IMR-90 (cell line): ENCODE results near the gene RPS2. TPM values are rescaled to one million over a fixed set of nuclear protein-coding genes. Genes with fewer than 3 reads are reported as not detected.

Experiments used
- ATAC-seq: fragments of 200-7000 bp; cut with Tn5 transposase; 2 replicates; pipeline ENCODE4 v1.9.1; 2020; ENCODE audit warnings: low read depth, mild to moderate bottlenecking, moderate library complexity
- BruUV-seq: library from RNA; stranded (reverse); fragments of 400-500 nt; replicated peaks from 2 replicates; lab custom pipeline; 2021; lab: Mats Ljungman, UMichigan
- CTCF ChIA-PET: fragments of 300-600 bp; formaldehyde crosslinking; extraction: SDS; loops from one replicate; lab custom pipeline; 2021; ENCODE audit warnings: antibody characterized with exemption; lab: Yijun Ruan, JAX
- POLR2A ChIA-PET: fragments of 300-600 bp; sonication (Branson Sonifier 250); formaldehyde crosslinking; loops from one replicate; lab custom pipeline; 2022; ENCODE audit warnings: antibody characterized with exemption; ENCODE audit not compliant: unreplicated experiment; lab: Charles Lee
- DNase-seq: peaks from one replicate; pipeline ENCODE4 v3.0.0; 2013
- H2AFZ ChIP-seq: replicated peaks from 2 replicates; pipeline ENCODE3; 2013; ENCODE audit warnings: low read length, mild to moderate bottlenecking; ENCODE audit not compliant: poor library complexity
- H2AK5ac ChIP-seq: 2 replicates; pipeline ENCODE4 v1.6.1; 2013; ENCODE audit warnings: low read depth, low read length, inconsistent platforms
- H2AK9ac ChIP-seq: replicated peaks from 2 replicates; pipeline ENCODE3; 2013; ENCODE audit warnings: mild to moderate bottlenecking, low read depth, low read length, moderate library complexity; ENCODE audit not compliant: poor library complexity
- H2BK120ac ChIP-seq: 2 replicates; pipeline ENCODE4 v1.6.1; 2013; ENCODE audit warnings: low read depth, low read length, inconsistent platforms
- H2BK15ac ChIP-seq: 3 replicates; pipeline ENCODE4 v1.6.1; 2013; ENCODE audit warnings: low read depth, low read length, inconsistent platforms
- H2BK20ac ChIP-seq: 2 replicates; pipeline ENCODE4 v1.6.1; 2013; ENCODE audit warnings: low read depth, mild to moderate bottlenecking, inconsistent platforms, low read length, moderate library complexity
- H2BK5ac ChIP-seq: 2 replicates; pipeline ENCODE4 v1.6.1; 2013; ENCODE audit warnings: mild to moderate bottlenecking, low read depth, low read length, inconsistent platforms; ENCODE audit not compliant: poor library complexity, severe bottlenecking
- H3K14ac ChIP-seq: replicated peaks from 2 replicates; pipeline ENCODE4 v1.6.1; 2013; ENCODE audit warnings: low read depth, low read length, inconsistent platforms
- H3K18ac ChIP-seq: 2 replicates; pipeline ENCODE4 v1.6.1; 2013; ENCODE audit warnings: low read depth, low read length, control low read depth
- H3K23ac ChIP-seq: 2 replicates; pipeline ENCODE4 v1.6.1; 2013; ENCODE audit warnings: low read depth, low read length, inconsistent platforms
- H3K27ac ChIP-seq: 2 replicates; pipeline ENCODE4 v1.5.1; 2013; ENCODE audit warnings: mild to moderate bottlenecking, control low read depth, low read length; ENCODE audit not compliant: insufficient read depth
- H3K27me3 ChIP-seq: 2 replicates; pipeline ENCODE4 v1.6.1; 2013; ENCODE audit warnings: low read length; ENCODE audit not compliant: control insufficient read depth, insufficient read depth
- H3K36me3 ChIP-seq: 2 replicates; pipeline ENCODE4 v1.6.1; 2013; ENCODE audit warnings: low read length, mixed read lengths; ENCODE audit not compliant: control insufficient read depth, insufficient read depth
- H3K4ac ChIP-seq: 2 replicates; pipeline ENCODE4 v1.6.1; 2013; ENCODE audit warnings: low read depth, low read length, inconsistent platforms
- H3K4me1 ChIP-seq: 2 replicates; pipeline ENCODE4 v1.6.1; 2013; ENCODE audit warnings: low read length, mixed read lengths; ENCODE audit not compliant: control insufficient read depth, insufficient read depth
- H3K4me2 ChIP-seq: 2 replicates; pipeline ENCODE4 v1.6.1; 2013; ENCODE audit warnings: low read depth, mild to moderate bottlenecking, control low read depth, low read length, moderate library complexity
- H3K4me3 ChIP-seq: 2 replicates; pipeline ENCODE4 v1.5.1; 2013; ENCODE audit warnings: low read depth, mild to moderate bottlenecking, control low read depth, low read length, moderate library complexity; ENCODE audit not compliant: insufficient read depth
- H3K56ac ChIP-seq: 2 replicates; pipeline ENCODE4 v1.6.1; 2013; ENCODE audit warnings: low read length, inconsistent platforms; ENCODE audit not compliant: insufficient read depth; ENCODE audit errors: extremely low read depth
- H3K79me1 ChIP-seq, 2 experiments: 2 replicates each; pipeline ENCODE4 v1.6.1; 2013; ENCODE audit warnings: low read length in 2 of 2, inconsistent platforms in 1 of 2, low read depth in 1 of 2
- H3K9ac ChIP-seq: 2 replicates; pipeline ENCODE4 v1.6.1; 2013; ENCODE audit warnings: low read depth, low read length, control low read depth
- H3K9me1 ChIP-seq: 2 replicates; pipeline ENCODE4 v1.6.1; 2013; ENCODE audit warnings: low read length, inconsistent platforms; ENCODE audit not compliant: insufficient read depth
- H3K9me3 ChIP-seq: 2 replicates; pipeline ENCODE4 v1.6.1; 2013; ENCODE audit warnings: low read length; ENCODE audit not compliant: control insufficient read depth, insufficient read depth
- H4K20me1 ChIP-seq: 2 replicates; pipeline ENCODE4 v1.6.1; 2013; ENCODE audit warnings: low read length, inconsistent platforms; ENCODE audit not compliant: insufficient read depth
- H4K5ac ChIP-seq: 2 replicates; pipeline ENCODE4 v1.6.1; 2013; ENCODE audit warnings: mild to moderate bottlenecking, low read depth, low read length, control low read depth
- H4K8ac ChIP-seq, 2 experiments: 2 replicates each; pipeline ENCODE4 v1.6.1; 2013; ENCODE audit warnings: low read depth in 2 of 2, low read length in 2 of 2, control low read depth in 1 of 2, inconsistent platforms in 1 of 2
- H4K91ac ChIP-seq: 2 replicates; pipeline ENCODE4 v1.6.1; 2013; ENCODE audit warnings: low read depth, low read length, inconsistent platforms; ENCODE audit not compliant: insufficient read depth
- MXI1 ChIP-seq: IDR thresholded peaks from 2 replicates; pipeline ENCODE4 v1.6.1; 2012; ENCODE audit warnings: low read depth, mild to moderate bottlenecking, low read length, moderate library complexity, borderline replicate concordance
- WGBS, 2 experiments: methylation state at CpG; one replicate each; pipeline versions ENCODE4 v1.1.5 to v1.1.7; 2013; ENCODE audit warnings: missing lambda C conversion rate in 2 of 2; ENCODE audit not compliant: insufficient read length in 1 of 2; ENCODE audit errors: extremely low coverage in 2 of 2; 5-methylcytosine and 5-hydroxymethylcytosine counted together
- dilution Hi-C: fragments of 300-500 bp; cut with HindIII; formaldehyde crosslinking; loops from one replicate; pipeline ENCODE4 v1.14.3; 2018; ENCODE audit warnings: low sequenced_read_pairs; ENCODE audit not compliant: unreplicated experiment
- in situ Hi-C: fragments of 300-500 bp; cut with MboI; formaldehyde crosslinking; loops from 3 replicates; pipeline ENCODE4 v1.14.3; 2019; ENCODE audit warnings: low sequenced_read_pairs, inconsistent platforms, mixed read lengths
- intact Hi-C: fragments of 100-400 bp; cut with micrococcal nuclease; formaldehyde crosslinking; loops from 2 replicates; pipeline ENCODE4 v1.10.0; 2022
- polyA plus RNA-seq, 3 experiments: library from polyadenylated mRNA; depleted of rRNA; stranded (reverse); fragments of >200 nt; gene quantifications; 2 replicates each; pipeline ENCODE4 v1.2.3, GENCODE V29; 2012; ENCODE audit warnings: low replicate concordance in 1 of 3
- total RNA-seq: library from RNA; depleted of rRNA; stranded (reverse); fragments of >200 nt; gene quantifications from 2 replicates; pipeline ENCODE4 v1.2.3, GENCODE V29; 2012

Gene RPS2
- total and polyA plus RNA-seq, 2 of the 4 experiments (the other 2 are of a cell fraction), result 2,703 to 6,941 TPM

DNA sequence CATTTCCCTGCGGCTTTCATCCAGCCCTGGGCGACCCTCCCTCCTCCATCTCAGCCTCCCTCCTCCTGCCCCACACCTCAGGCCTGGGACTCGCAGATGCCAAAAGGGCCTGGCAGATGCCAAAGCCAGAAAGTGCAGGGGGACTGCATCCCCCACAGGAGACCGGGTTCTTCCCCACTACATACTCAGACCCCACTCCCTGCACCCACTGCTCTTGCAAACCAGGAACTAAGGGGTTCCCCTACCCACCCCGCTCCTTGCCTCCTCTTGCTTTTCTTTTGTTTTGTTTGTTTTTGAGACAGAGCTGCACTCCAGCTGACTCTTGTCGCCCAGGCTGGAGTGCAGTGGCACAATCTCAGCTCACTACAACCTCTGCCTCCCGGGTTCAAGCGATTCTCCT, 49.6 kb downstream of the RPS2 start:
- Histone ChIP-seq H3K4ac (no peak overlapping the region), H2AFZ (no peak overlapping the region), H3K4me2 (no peak overlapping the region), H2BK120ac (no peak overlapping the region), H4K20me1 (no peaks in the 10 kb centered on the region), H3K79me1 (no peaks in the 10 kb centered on the region), H3K9me1 (no peaks in the 10 kb centered on the region), H2AK9ac (no peak overlapping the region), H3K14ac (no peak overlapping the region), H3K9ac (no peak overlapping the region), H3K9me3 (no peaks in the 10 kb centered on the region), H3K36me3 (no peaks in the 10 kb centered on the region), H4K5ac (no peak overlapping the region), H2BK5ac (no peak overlapping the region), H2BK20ac (no peak overlapping the region), H3K4me3 (no peak overlapping the region), H4K91ac (no peak overlapping the region), H3K23ac (no peak overlapping the region), H3K27ac (no peak overlapping the region), H3K27me3 (peaks cover 66% of the 10 kb centered on the region), H3K18ac (no peak overlapping the region), H4K8ac (no peak overlapping the region), H3K4me1 (no peaks in the 10 kb centered on the region), H2BK15ac (no peak overlapping the region), H3K56ac (no peak overlapping the region), H2AK5ac (no peak overlapping the region)
- BruUV-seq, result no TSS peak
- no peak for ATAC-seq
- in situ Hi-C loops, result no loop called here
- intact Hi-C loops, result no loop called here
- ChIA-PET CTCF (no interaction called here), POLR2A (no interaction called here)
- no peak for DNase-seq
- no peak for TF ChIP-seq MXI1
- 30% methylated on average over 3 of the region's 8 CpGs; no CpG with 5 or more reads in 1 of the 2 experiments for WGBS, 2 experiments
- dilution Hi-C loops, result no loop called here
